Tongue (tissue), 2 donors: ENCODE measurements around the gene ZNF80. TPM values are rescaled to one million over a fixed set of nuclear protein-coding genes. Genes with fewer than 3 reads are reported as not detected.
"Not testable (repeated sequence)": the region's sequence is repeated elsewhere in the genome, so short reads cannot be mapped to it uniquely, and the experiment has no call there.

Source experiments
- DNase-seq: peaks from one replicate; pipeline ENCODE4 v3.0.0-alpha.2; 2015
- total RNA-seq: library from RNA; depleted of rRNA; stranded (reverse); fragments of >200 nt; gene quantifications from one replicate; pipeline ENCODE4 v1.2.3, GENCODE V29; 2014

ZNF80 gene
- not detected for total RNA-seq

GRCh38 chr3:114237478-114237877 lies at the start of gene ZNF80:
TSS of gene ZNF80 (minus strand) at chr3:114237578. CDS start at chr3:114237074, 504 bp downstream.
- not testable (repeated sequence) for DNase-seq

GRCh38 chr3:114286266-114286665 lies 48.9 kb upstream of the ZNF80 start:
- no peak for DNase-seq

GRCh38 chr3:114285648-114286230 lies 48.4 kb upstream of the ZNF80 start:
- DNase-seq, result no peak

- no peak for DNase-seq
Measured at GRCh38 chr3:114284644-114285043, 47.3 kb upstream of the ZNF80 start.

GRCh38 chr3:114276856-114277255 lies 39.5 kb upstream of the ZNF80 start:
- not testable (repeated sequence) for DNase-seq

GRCh38 chr3:114274929-114275328 lies 37.6 kb upstream of the ZNF80 start:
- DNase-seq, result no peak

- no peak for DNase-seq
Measured at GRCh38 chr3:114272271-114272670, 34.9 kb upstream of the ZNF80 start.

- no peak for DNase-seq
Measured at GRCh38 chr3:114270019-114270418, 32.6 kb upstream of the ZNF80 start.

GRCh38 chr3:114260152-114260551 lies 22.8 kb upstream of the ZNF80 start:
- no peak for DNase-seq

- no peak for DNase-seq
Measured at GRCh38 chr3:114259566-114259965, 22.2 kb upstream of the ZNF80 start.

- DNase-seq, result no peak
Measured at GRCh38 chr3:114253505-114253904, 16.1 kb upstream of the ZNF80 start.

- DNase-seq, result no peak
Measured at GRCh38 chr3:114252954-114253353, 15.6 kb upstream of the ZNF80 start.

GRCh38 chr3:114242947-114243346 lies 5.6 kb upstream of the ZNF80 start:
- DNase-seq, result no peak

GRCh38 chr3:114241262-114241661 lies 3.9 kb upstream of the ZNF80 start:
- no peak for DNase-seq

GRCh38 chr3:114238146-114238785 lies 888 bp upstream of the ZNF80 start:
- DNase-seq, result not testable (repeated sequence)

GRCh38 chr3:114235431-114235830 lies 1.9 kb downstream of the ZNF80 start:
- DNase-seq, result no peak

- DNase-seq, result no peak
Measured at GRCh38 chr3:114234745-114235144, 2.6 kb downstream of the ZNF80 start.

- DNase-seq, result no peak
Measured at GRCh38 chr3:114231616-114232015, 5.8 kb downstream of the ZNF80 start.

GRCh38 chr3:114227076-114227475 lies 10.3 kb downstream of the ZNF80 start:
- DNase-seq, result no peak

- no peak for DNase-seq
Measured at GRCh38 chr3:114226313-114226712, 11.1 kb downstream of the ZNF80 start.

GRCh38 chr3:114223143-114223542 lies 14.2 kb downstream of the ZNF80 start:
- DNase-seq, result no peak

GRCh38 chr3:114221881-114222264 lies 15.5 kb downstream of the ZNF80 start:
- no peak for DNase-seq

- DNase-seq, result no peak
Measured at GRCh38 chr3:114221165-114221880, 16.1 kb downstream of the ZNF80 start.

- no peak for DNase-seq
Measured at GRCh38 chr3:114219741-114220140, 17.6 kb downstream of the ZNF80 start.
